Measurements from ENCODE around the gene CCDC116. TPM values are rescaled to one million over a fixed set of nuclear protein-coding genes. Genes with fewer than 3 reads are reported as not detected.
A peak's percentile ranks its signal among the peaks of the same experiment; 100 is the strongest.

CCDC116 gene
- total RNA-seq, 1 experiment from 2014 or later = 0.11 TPM

DNA sequence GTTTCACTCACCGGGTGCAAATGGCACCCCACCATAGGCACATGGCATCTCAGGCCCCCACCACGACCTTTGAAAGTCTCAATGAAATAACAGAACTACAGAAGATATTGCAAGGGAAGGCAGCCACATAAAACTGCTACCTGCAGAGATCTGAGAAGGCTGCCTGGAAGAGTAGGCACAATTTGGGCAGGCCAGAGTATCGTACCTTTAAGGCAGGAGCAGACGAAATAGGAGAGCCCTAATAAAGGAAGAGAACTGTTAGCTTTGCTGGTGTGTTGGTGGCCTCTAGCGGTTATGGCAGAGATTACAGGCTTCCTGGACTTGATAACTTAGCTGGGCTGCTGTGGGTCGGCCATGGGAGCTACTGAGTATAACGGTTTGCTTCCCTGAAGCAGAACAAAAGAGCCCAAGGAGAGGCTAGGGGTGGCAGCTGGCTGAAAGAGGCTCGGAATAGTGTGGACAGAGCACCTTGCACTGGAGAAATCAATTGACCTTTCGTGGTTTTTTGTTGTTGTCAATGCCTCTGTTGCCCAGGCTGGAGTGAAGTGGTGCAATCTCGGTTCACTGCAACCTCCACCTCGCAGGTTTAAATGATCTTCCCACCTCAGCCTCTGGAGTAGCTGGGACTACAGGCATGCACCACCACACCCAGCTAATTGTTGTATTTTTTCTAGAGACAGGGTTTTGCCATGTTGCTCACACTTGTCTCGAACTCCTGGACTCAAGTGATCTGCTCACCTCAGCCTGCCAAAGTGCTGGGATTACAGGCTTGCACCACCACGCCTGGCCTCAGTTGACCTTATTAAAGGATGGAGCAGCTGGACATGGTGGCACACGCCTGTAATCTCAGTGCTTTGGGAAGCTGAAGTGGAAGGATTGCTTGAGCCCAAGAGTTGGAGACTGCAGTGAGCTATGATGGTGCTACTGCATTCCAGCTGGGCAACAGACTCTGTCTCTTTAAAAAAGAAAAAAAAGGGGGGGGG is 14.3 kb downstream of the CCDC116 start:
- Histone ChIP-seq H3K9me3 (ENCODE audit: low read length) (no peaks in the 10 kb centered on the region), H3K4me3 (ENCODE audit: low read length) (no peak overlapping the region), H3K4me2 (ENCODE audit: low read depth, low read length, poor library complexity, severe bottlenecking) (no peak overlapping the region), H4K20me1 (ENCODE audit: insufficient read depth, low read depth, low read length) (no peaks in the 10 kb centered on the region; the same call in 1 of the 2 replicates), H3K4me1 (ENCODE audit: low read length) (peaks cover 22% of the 10 kb centered on the region), H3K9me2 (replicated peaks; ENCODE audit: insufficient read depth, low read length) (no peaks in the 10 kb centered on the region), H3K27ac (ENCODE audit: low read length) (no peak overlapping the region), H3K36me3 (ENCODE audit: insufficient read depth, low read length) (no peaks in the 10 kb centered on the region; the same call in 1 of the 2 replicates), H3K27me3 (ENCODE audit: low read length) (no peaks in the 10 kb centered on the region), H2AFZ (ENCODE audit: low read length) (no peak overlapping the region), H3K79me2 (ENCODE audit: low read length) (peaks cover 11% of the 10 kb centered on the region), H3K9ac (ENCODE audit: low read length) (no peak overlapping the region)
- peak; percentile 94 for DNase-seq

DNA sequence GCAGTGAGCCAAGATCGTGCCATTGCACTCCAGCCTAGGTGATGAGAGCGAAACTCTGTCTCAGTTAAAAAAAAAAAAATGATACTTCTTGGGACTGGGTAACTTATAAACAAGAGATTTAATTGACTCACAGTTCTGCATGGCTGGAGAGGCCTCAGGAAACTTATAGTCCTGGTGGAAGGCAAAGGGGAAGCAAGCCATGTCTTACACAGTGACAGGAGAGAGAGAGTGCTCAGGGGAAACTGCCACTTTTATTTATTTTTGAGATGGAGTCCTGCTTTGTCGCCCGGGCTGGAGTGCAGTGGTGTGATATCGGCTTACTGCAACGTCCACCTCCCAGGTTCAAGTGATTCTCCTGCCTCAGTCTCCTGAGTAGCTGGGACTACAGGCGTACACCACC is 17.7 kb downstream of the CCDC116 start:
- Histone ChIP-seq H3K79me2 (ENCODE audit: low read length) (peaks cover 11% of the 10 kb centered on the region), H3K36me3 (ENCODE audit: insufficient read depth, low read length) (peaks cover 4% of the 10 kb centered on the region; the same call in 1 of the 2 replicates), H3K4me2 (ENCODE audit: low read depth, low read length, poor library complexity, severe bottlenecking) (peak overlapping the region; percentile 94), H3K27ac (ENCODE audit: low read length) (no peak overlapping the region), H3K9me3 (ENCODE audit: low read length) (no peaks in the 10 kb centered on the region), H3K4me3 (ENCODE audit: low read length) (no peak overlapping the region), H3K27me3 (ENCODE audit: low read length) (no peaks in the 10 kb centered on the region), H3K4me1 (ENCODE audit: low read length) (peaks cover 21% of the 10 kb centered on the region), H2AFZ (ENCODE audit: low read length) (no peak overlapping the region), H3K9me2 (replicated peaks; ENCODE audit: insufficient read depth, low read length) (no peaks in the 10 kb centered on the region), H4K20me1 (ENCODE audit: insufficient read depth, low read depth, low read length) (no peaks in the 10 kb centered on the region), H3K9ac (ENCODE audit: low read length) (no peak overlapping the region)
- DNase-seq = no peak

DNA sequence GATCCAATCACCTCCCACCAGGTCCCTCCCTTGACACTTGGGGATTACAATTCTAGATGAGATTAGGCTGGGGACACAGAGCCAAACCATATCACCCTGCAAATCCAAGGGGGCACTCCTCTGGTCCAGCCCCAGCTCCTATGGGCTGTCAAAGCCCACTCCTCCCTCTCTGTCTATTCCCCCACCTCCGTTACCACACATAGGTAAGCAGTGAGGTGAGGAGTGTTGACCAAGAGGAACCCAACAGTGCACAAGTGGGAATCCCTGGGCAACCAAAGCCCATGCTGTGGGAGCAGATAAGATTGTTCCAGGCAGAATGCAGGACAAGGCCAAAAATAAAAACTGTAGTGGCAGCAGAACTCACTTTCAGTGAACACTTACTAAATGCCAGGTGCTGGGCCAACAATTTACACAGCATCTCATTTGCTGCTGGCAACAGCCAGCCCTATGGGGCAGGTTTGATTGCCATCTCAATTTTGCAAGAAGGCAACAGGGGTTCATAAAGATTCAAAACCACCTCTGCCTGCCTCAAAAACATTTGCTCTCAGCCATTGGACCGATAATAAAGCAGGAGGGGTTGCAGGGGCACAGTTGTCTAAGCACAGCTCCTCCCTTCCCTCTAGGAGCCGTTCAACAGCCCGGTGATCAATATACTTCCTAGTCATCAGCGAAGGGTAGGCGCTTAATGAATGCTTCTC is 18.4 kb downstream of the CCDC116 start:
- H2AFZ ChIP-seq (ENCODE audit: low read length) = peak overlapping the region; percentile 90
- H3K36me3 ChIP-seq (ENCODE audit: insufficient read depth, low read length) = peaks cover 4% of the 10 kb centered on the region; the same call in 1 of the 2 replicates
- H3K9me3 ChIP-seq (ENCODE audit: low read length) = no peaks in the 10 kb centered on the region
- H3K27me3 ChIP-seq (ENCODE audit: low read length) = no peaks in the 10 kb centered on the region
- H3K9me2 ChIP-seq (replicated peaks; ENCODE audit: insufficient read depth, low read length) = no peaks in the 10 kb centered on the region
- no peaks in the 10 kb centered on the region for H4K20me1 ChIP-seq (ENCODE audit: insufficient read depth, low read depth, low read length)
- DNase-seq = no peak
- H3K9ac ChIP-seq (ENCODE audit: low read length) = peak overlapping the region; percentile 80
- peak overlapping the region; percentile 77 for H3K4me3 ChIP-seq (ENCODE audit: low read length)
- H3K79me2 ChIP-seq (ENCODE audit: low read length) = peaks cover 11% of the 10 kb centered on the region
- peaks cover 21% of the 10 kb centered on the region for H3K4me1 ChIP-seq (ENCODE audit: low read length)
- peak overlapping the region; percentile 94 for H3K4me2 ChIP-seq (ENCODE audit: low read depth, low read length, poor library complexity, severe bottlenecking)
- peak overlapping the region; percentile 61 for H3K27ac ChIP-seq (ENCODE audit: low read length)

DNA sequence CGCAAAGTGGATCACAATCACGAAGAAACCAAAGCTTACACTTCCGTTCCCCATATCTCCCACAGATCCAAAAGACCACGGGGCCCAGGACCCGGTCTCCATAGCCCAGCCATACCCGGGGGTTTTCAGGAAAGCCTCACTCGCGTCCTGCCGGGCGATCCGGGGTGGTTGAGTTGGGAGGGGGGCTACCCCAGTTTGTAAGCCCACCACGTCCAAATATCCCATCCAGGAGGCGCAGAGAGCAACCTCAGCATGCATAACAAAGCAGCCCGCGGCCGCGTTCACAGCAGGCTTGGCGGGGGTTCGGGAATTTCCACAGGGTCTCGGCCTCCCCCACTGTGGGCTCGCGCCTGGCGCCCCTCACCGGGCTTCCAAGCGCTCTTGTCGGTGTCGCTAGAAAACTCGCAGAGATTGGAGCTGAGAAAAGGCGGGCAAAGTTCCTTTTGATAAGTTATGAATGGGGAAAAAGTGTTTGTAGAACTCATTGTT is 19.0 kb downstream of the CCDC116 start:
- peak overlapping the region; percentile 94 for H3K4me2 ChIP-seq (ENCODE audit: low read depth, low read length, poor library complexity, severe bottlenecking)
- H3K9me2 ChIP-seq (replicated peaks; ENCODE audit: insufficient read depth, low read length) = no peaks in the 10 kb centered on the region
- peaks cover 11% of the 10 kb centered on the region for H3K79me2 ChIP-seq (ENCODE audit: low read length)
- no peaks in the 10 kb centered on the region for H4K20me1 ChIP-seq (ENCODE audit: insufficient read depth, low read depth, low read length)
- H2AFZ ChIP-seq (ENCODE audit: low read length) = peak overlapping the region; percentile 90
- no peaks in the 10 kb centered on the region for H3K27me3 ChIP-seq (ENCODE audit: low read length)
- H3K9me3 ChIP-seq (ENCODE audit: low read length) = no peaks in the 10 kb centered on the region
- peaks cover 21% of the 10 kb centered on the region for H3K4me1 ChIP-seq (ENCODE audit: low read length)
- H3K4me3 ChIP-seq (ENCODE audit: low read length) = peak overlapping the region; percentile 77
- H3K36me3 ChIP-seq (ENCODE audit: insufficient read depth, low read length) = peaks cover 4% of the 10 kb centered on the region; the same call in 1 of the 2 replicates
- peak; percentile 65 for DNase-seq
- H3K9ac ChIP-seq (ENCODE audit: low read length) = peak overlapping the region; percentile 80
- peak overlapping the region; percentile 61 for H3K27ac ChIP-seq (ENCODE audit: low read length)

DNA sequence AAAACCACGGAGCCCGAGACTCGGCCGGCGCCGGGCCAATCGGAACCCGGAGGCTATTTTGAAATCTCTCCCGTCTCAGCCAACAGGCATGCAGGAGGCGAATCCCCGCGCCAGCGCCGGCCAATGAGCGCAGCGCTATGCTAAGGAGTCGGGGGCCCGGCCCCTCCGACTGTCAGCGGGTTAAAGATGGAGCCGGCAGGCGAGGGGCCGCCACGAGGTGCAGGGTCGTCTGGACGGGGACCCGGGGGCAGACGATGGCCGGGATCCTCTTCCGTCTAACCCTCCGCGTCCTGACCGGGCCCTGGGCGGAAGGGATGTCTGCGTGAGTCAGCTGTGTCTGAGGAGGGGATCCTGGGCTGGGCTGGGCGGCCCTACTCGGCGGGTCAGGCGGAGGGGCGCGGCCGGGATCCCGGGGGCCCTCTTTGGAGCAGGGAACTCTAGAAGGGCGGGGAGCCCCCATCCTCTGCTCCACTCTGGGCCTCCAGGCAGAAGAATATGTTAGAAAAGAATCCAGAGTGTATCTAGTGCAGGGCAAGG is 19.5 kb downstream of the CCDC116 start:
- peak overlapping the region; percentile 80 for H3K9ac ChIP-seq (ENCODE audit: low read length)
- H4K20me1 ChIP-seq (ENCODE audit: insufficient read depth, low read depth, low read length) = no peaks in the 10 kb centered on the region
- DNase-seq = peak; percentile 97
- no peaks in the 10 kb centered on the region for H3K27me3 ChIP-seq (ENCODE audit: low read length)
- no peaks in the 10 kb centered on the region for H3K9me2 ChIP-seq (replicated peaks; ENCODE audit: insufficient read depth, low read length)
- peak overlapping the region; percentile 44; the same call in 1 of the 2 replicates for H3K27ac ChIP-seq (ENCODE audit: low read length)
- H2AFZ ChIP-seq (ENCODE audit: low read length) = peak overlapping the region; percentile 77
- peak overlapping the region; percentile 94 for H3K4me2 ChIP-seq (ENCODE audit: low read depth, low read length, poor library complexity, severe bottlenecking)
- peak overlapping the region; percentile 77 for H3K4me3 ChIP-seq (ENCODE audit: low read length)
- H3K4me1 ChIP-seq (ENCODE audit: low read length) = peaks cover 26% of the 10 kb centered on the region
- H3K36me3 ChIP-seq (ENCODE audit: insufficient read depth, low read length) = peaks cover 4% of the 10 kb centered on the region; the same call in 1 of the 2 replicates
- H3K9me3 ChIP-seq (ENCODE audit: low read length) = no peaks in the 10 kb centered on the region
- peaks cover 11% of the 10 kb centered on the region for H3K79me2 ChIP-seq (ENCODE audit: low read length)

DNA sequence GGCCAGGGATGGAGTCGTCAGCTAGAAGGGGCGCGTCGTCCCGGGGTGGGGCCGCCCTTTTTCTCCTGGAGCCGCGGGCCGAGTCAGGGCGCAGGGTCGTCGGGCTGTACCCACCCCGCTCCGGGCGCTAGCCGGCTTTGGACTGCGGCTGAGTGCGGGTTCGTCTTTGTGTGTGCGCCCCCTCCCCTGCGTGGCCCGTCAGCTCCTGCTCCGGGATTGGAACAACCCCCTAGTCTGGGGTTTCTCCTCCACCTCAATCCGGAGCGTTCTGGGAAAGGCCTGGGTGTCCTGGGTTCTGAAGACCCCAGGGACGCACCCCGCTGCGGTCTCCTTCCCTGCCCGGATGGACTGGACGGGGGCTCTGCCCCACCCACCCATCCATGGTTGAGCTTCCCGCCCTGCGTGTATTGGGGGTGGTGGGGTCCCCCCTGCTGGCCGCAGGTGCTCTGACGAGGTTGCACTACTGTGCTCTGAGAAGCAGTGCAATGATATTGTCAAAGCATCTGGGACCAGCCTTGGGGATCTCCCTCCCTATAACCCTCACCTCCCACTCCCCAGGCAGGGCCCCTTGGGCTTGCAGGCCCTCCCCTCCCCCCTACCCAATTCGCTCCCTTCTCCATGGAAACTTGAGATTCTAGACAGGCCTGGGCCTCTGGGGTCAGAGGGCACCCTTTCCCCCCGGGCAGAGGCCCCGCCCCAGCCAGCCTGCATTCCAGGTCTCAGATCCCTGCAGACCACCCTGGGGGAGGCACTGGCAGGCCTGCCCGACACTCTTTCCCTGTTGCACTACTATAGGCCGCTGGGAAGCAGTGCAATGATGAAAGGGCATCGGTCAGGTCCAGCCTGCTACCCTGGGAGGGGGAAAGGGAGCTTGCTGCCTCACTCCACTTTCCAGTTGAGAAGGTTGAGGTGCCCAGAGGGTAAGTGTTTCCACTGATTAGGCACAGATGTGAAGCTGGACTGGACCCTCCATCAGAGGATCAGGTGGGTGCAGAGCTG is 20.3 kb downstream of the CCDC116 start:
- Histone ChIP-seq H3K9me3 (ENCODE audit: low read length) (no peaks in the 10 kb centered on the region), H3K4me1 (ENCODE audit: low read length) (peaks cover 32% of the 10 kb centered on the region), H3K27me3 (ENCODE audit: low read length) (no peaks in the 10 kb centered on the region), H3K9me2 (replicated peaks; ENCODE audit: insufficient read depth, low read length) (no peaks in the 10 kb centered on the region), H2AFZ (ENCODE audit: low read length) (peak overlapping the region; percentile 77; the same call in 1 of the 2 replicates), H3K36me3 (ENCODE audit: insufficient read depth, low read length) (peaks cover 4% of the 10 kb centered on the region; the same call in 1 of the 2 replicates), H4K20me1 (ENCODE audit: insufficient read depth, low read depth, low read length) (no peaks in the 10 kb centered on the region), H3K79me2 (ENCODE audit: low read length) (peaks cover 11% of the 10 kb centered on the region), H3K9ac (ENCODE audit: low read length) (peak overlapping the region; percentile 80), H3K4me3 (ENCODE audit: low read length) (peak overlapping the region; percentile 77), H3K4me2 (ENCODE audit: low read depth, low read length, poor library complexity, severe bottlenecking) (peak overlapping the region; percentile 94), H3K27ac (ENCODE audit: low read length) (peak overlapping the region; percentile 44; the same call in 1 of the 2 replicates)
- DNase-seq = peak; percentile 60

DNA sequence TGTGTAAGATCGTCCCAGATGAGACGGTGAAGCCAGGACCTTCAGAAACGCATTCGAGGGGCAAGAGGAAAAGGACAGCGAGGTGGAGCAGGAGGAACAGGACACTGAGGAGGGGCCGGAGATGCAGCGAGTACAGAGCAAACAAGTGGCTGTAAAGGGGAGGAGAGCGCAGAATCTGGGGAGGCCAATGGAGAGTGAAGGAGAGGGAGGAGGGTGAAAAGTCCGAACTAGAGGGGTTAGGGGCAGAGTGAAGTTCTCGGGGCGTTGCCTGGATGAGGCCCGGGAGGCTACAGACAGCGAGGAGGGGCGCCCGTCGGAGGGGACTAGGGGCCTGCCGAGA is 24.4 kb downstream of the CCDC116 start:
- Histone ChIP-seq H3K79me2 (ENCODE audit: low read length) (peaks cover 11% of the 10 kb centered on the region), H2AFZ (ENCODE audit: low read length) (peak overlapping the region; percentile 14; the same call in 1 of the 2 replicates), H3K9ac (ENCODE audit: low read length) (peak overlapping the region; percentile 79), H3K27ac (ENCODE audit: low read length) (no peak overlapping the region), H4K20me1 (ENCODE audit: insufficient read depth, low read depth, low read length) (no peaks in the 10 kb centered on the region), H3K4me2 (ENCODE audit: low read depth, low read length, poor library complexity, severe bottlenecking) (peak overlapping the region; percentile 86), H3K27me3 (ENCODE audit: low read length) (no peaks in the 10 kb centered on the region), H3K9me2 (replicated peaks; ENCODE audit: insufficient read depth, low read length) (no peaks in the 10 kb centered on the region), H3K4me3 (ENCODE audit: low read length) (peak overlapping the region; percentile 78; the same call in 1 of the 2 replicates), H3K9me3 (ENCODE audit: low read length) (no peaks in the 10 kb centered on the region), H3K36me3 (ENCODE audit: insufficient read depth, low read length) (0 out of 2 replicates have a peak, but pooled peaks cover 4% of the 10 kb centered on the region), H3K4me1 (ENCODE audit: low read length) (peaks cover 27% of the 10 kb centered on the region)
- no peak for DNase-seq
